Epidermal melanocyte (primary cell): ENCODE measurements around the gene FOXF1.

ENCODE experiments used
- DNase-seq: peaks from one replicate; pipeline ENCODE4 v3.0.0; 2011; ENCODE audit warnings: low spot score; ENCODE audit not compliant: insufficient read length

The FOXF1 gene

GRCh38 chr16:86504315-86505184 lies 5.8 kb upstream of the FOXF1 start:
- no peak for DNase-seq

- DNase-seq, result no peak
Measured at GRCh38 chr16:86505185-86505898, 5.0 kb upstream of the FOXF1 start.

GRCh38 chr16:86505899-86506864 lies 4.1 kb upstream of the FOXF1 start:
- no peak for DNase-seq

- no peak for DNase-seq
Measured at GRCh38 chr16:86507173-86508027, 2.9 kb upstream of the FOXF1 start.

- DNase-seq, result no peak
Measured at GRCh38 chr16:86508028-86508946, 2.0 kb upstream of the FOXF1 start.

- peak; percentile 56 for DNase-seq
Measured at GRCh38 chr16:86508947-86509758, 1.2 kb upstream of the FOXF1 start.

- no peak for DNase-seq
Measured at GRCh38 chr16:86509759-86510464, 415 bp upstream of the FOXF1 start.

- DNase-seq, result no peak
Measured at GRCh38 chr16:86511317-86512161, 1.2 kb downstream of the FOXF1 start.

- no peak for DNase-seq
Measured at GRCh38 chr16:86512301-86512859, 2.1 kb downstream of the FOXF1 start.

GRCh38 chr16:86512860-86513470 lies 2.6 kb downstream of the FOXF1 start:
- no peak for DNase-seq

- DNase-seq, result no peak
Measured at GRCh38 chr16:86513471-86514277, 3.3 kb downstream of the FOXF1 start.

- DNase-seq, result no peak
Measured at GRCh38 chr16:86514481-86515376, 4.4 kb downstream of the FOXF1 start.

- no peak for DNase-seq
Measured at GRCh38 chr16:86515413-86515776, 5.1 kb downstream of the FOXF1 start.

GRCh38 chr16:86515777-86516622 lies 5.7 kb downstream of the FOXF1 start:
- DNase-seq, result no peak
